AG20443 (cell line): ENCODE results near the gene NUBPL.

Experiments
- DNase-seq: peaks from one replicate; pipeline ENCODE4 v3.0.0; 2012; ENCODE audit warnings: low spot score, mixed read lengths

Gene NUBPL

GRCh38 chr14:31561155-31561846, at the start of gene NUBPL:
NUBPL (plus strand) TSS chr14:31561404; CDS start chr14:31561440, 36 bp downstream.
- peak; percentile 97 for DNase-seq

DNA sequence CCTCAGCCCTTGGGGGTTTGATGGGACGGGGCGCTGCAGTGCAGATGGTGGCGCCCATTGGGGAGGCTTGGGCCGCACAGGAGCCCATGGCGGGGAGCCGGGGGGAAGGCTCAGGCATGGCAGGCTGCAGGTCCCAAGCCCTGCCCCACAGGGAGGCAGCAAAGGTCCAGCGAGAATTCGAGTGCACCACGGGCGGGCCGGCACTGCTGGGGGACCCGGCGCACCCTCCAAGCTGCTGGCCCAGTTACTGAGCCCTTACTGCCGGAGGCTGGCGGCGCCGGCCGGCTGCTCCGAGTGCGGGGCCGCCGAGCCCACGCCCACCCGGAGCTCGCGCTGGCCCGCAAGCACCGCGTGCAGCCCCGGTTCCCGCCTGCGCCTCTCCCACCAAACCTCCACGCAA, 34.1 kb upstream of the NUBPL start:
- no peak for DNase-seq

GRCh38 chr14:31527546-31527945, 33.7 kb upstream of the NUBPL start:
- no peak for DNase-seq

DNA sequence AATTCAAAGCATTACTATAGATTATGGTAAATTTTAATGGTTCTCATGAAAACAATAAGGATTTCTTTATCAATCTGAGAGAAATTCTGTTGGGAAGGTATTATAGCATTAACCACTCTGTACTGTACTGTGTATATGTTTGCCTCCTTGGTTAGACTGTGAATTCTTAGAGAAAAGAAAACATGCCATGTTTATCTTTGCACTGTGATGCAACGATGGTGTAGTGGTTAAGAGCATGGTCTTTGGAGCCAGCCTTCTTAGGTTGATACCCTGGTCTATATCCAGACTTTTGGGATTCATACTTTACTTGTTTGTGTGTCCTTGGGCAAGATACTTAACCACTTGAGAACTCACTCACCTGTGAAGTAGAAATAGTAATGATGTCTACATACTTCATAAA, 32.2 kb upstream of the NUBPL start:
- no peak for DNase-seq

DNA sequence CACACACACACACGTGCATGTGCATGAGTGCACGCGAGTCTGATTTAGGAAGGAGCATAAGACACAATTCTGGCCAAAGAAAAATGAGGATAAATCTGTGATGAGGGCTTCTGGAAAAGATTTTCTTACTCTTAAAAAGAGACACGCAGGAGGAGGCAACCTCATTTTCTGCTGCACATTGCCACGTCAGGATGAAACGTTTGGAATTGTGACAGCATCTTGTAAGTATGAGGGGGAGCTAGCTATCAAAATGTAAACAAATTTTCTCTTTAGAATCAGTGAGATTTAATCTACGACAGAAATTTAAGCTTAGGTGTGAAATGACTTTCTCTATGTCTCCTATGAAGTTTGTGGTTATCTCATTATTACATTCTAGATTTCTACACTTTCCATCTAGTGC, 31.1 kb upstream of the NUBPL start:
- peak; percentile 13 for DNase-seq

DNA sequence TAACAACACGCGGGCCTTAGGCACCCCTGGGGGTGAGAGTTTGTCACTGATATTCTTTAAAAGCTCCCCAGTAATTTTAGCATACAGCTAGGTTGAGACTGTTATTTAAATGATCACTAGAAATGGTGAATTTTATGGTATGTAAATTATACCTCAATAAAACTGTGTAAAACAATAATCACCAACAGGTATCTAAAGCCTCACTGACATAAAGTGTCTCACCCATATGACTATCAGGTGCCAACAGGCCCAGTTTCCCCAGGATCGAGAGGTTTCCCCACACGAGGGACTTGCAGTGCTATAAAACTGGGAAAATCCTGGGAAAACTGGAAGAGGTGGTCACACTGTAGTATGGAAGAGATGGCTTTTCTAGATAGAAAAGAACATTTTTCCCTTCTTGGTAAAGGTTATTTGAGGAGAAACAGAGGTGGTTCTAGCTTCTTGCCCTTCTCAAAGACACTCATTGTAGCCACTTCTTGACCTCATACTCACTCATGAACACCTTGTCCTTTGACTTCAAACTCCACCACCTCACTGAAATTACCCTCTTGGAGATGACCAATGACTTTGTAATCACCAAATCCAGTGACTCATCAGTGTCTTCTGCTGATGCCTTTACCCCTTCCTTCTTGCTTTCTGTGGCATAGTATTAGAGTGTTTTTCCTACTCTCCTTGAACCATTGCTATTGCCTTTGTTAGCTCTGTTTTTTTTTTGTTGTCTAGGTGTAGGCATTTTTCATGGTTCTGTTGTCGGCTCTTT, 24.8 kb upstream of the NUBPL start:
- DNase-seq: no peak

- no peak for DNase-seq
Observed at GRCh38 chr14:31541702-31542101, 19.5 kb upstream of the NUBPL start.

DNA sequence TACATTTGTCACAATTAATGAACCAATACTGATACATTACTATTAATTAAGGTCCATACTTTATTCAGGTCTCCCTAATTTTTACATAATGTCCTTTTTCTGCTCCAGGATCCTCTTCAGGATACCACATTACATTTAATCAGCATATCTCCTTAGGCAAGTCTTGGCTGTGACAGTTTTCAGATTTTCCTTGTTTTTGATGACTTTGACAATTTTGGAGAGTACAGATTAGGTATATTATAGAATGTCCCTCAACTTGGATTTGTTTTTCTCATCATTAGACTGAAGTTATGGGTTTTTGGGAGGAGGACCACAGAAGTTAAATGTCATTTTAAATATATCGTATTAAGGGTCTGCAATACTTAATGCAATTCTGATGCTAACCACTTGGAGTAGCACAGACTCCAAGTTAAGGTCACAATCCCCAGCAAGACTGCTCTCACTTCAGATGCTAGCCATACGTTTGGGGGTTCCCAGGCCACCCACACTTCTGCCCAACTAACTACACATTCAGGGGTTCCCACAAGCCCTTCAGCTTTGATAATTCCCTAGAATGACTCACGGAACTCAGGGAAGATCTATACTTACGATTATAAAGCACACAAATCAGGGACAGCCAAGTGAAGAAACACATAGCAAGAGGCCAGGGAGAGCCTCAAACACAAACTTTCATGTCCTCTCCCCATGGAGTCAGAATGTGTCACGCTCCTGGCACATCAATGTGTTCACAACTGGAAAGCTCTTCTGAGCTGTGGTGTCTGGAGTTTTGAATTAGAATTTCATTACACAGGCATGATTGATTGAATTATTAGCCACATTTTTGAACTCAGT, 17.0 kb upstream of the NUBPL start:
- peak; percentile 11 for DNase-seq

DNA sequence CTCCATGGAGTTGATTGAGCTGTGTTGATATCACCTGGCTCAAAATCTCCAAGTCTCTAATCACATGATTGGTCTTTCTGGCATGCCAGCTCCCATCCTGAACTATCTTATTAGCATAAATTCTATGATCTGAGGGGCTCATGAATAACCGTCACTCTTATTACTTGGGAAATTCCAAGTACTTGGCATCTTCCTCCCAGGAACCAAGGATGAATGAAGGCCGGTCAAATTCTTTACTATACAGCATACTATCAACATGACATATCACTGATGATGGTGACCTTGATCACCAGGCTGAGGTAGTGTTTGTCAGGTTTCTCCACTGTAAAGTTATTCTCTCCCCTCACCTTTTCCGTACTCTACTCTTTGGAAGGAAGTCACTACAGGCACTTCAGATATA, 16.4 kb upstream of the NUBPL start:
- DNase-seq: no peak

DNA sequence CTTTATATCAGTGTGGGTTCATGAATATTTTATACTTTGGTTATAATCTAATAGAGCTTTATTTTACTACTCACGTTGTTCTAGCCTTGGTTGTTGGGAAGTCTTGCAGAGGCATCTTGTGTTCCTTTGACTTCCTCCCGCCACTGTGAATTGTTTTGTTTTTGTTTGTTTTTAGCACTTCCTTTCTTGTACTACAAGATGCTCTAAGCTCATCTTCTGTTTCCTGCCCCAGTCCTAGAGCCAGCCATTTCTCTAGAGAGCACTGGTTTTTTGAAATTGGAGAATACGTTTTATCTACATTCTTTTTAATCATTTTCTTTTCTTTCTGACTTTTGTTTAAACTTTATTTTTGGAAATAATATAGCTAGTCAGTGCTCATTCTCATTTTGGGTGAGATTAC, 15.9 kb upstream of the NUBPL start:
- no peak for DNase-seq

DNA sequence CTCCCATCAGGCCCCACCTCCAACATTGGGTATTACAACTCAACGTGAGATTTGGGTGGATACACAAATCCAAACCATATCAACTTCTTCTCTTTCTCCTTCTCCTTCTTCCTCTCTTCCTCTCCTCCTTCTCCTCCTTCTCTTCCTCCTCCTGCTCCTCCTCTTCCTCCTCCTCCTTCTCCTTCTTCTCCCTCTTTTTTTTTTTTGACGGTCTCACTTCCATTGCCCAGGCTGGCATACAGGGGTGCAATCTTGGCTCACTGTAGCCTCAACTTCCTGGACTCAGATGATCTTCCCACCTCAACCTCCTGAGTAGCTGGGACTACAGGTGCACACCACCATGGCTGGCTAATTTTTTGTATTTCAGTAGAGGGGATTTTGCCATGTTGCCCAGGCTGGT, 11.4 kb upstream of the NUBPL start:
- no peak for DNase-seq

GRCh38 chr14:31550589-31550988, 10.6 kb upstream of the NUBPL start:
- no peak for DNase-seq

DNA sequence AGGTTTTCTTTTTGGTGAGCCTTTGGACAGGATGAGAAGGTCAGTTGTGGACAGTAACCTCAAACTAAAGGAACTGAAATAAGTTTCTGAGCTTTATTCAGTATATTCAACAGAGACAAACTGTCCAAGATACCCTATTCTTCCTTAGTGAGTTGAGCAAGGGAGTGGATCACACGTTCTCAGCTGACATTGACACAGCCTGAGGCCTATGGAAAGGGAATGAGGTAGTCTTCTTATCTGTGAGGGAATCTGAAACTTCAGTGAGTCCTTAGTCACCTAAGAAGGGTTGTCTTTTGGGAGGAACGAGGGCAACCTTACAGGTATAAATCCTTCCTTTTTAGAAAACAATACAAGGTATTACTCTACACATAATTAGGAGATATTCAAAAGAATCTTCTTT, 5.0 kb upstream of the NUBPL start:
- no peak for DNase-seq

- no peak for DNase-seq
Observed at GRCh38 chr14:31559939-31560338, 1.3 kb upstream of the NUBPL start.

DNA sequence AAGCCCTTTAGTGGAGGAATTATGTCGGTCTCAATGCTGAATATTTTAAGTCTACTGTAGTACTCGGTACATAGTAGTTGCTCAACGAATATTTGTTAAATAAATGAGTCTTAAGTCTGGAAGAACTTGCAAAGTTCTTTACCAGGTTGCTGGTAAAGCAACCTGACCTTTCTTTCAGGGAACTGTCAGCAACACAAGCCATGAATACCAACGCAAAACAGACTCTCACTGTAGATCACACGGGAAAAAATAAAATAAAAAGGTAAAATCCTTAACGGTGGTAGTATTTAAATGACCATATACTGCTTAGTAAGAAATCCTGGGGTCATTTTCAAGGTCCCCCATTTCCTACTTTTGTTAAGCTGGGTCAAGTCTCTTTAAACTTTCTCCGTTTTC, 447 bp upstream of the NUBPL start:
- no peak for DNase-seq

DNA sequence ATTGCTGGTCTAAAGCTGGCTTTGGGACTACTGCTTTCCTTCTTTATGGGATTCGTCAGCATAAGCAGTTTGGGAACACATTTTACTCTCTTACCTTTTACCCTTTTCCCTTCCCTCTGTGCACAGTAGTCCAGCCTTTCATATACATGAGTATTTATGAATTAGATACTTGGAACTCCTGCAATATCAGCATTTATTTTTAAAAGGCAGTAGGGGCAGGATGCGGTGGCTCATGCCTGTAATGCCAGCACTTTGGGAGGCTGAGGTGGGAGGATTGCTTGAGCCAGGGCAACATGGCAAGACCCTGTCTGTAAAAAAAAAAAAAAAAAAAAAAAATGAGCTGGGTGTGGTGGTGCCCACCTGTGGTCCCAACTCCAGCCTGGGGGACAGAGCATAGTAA, 3.0 kb downstream of the NUBPL start:
- DNase-seq: no peak

DNA sequence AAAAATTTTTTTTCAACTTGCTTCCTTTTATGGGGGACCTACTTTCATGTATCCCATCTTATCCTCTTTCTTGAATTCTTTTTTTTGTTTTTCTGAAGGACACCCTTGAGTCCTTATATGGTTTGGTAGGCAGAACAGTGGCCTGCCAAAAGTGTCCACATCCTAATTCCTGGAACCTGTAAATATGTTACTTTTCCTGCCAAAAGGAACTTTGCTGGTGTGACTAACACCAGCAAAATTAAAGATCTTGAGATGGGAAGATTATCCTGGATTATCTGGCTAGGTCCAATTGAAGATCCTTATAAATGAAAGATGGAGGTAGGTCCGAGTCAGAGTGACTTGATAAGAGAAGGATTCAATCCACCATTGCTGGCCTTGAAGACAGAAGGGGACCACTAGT, 5.3 kb downstream of the NUBPL start:
- DNase-seq: no peak

DNA sequence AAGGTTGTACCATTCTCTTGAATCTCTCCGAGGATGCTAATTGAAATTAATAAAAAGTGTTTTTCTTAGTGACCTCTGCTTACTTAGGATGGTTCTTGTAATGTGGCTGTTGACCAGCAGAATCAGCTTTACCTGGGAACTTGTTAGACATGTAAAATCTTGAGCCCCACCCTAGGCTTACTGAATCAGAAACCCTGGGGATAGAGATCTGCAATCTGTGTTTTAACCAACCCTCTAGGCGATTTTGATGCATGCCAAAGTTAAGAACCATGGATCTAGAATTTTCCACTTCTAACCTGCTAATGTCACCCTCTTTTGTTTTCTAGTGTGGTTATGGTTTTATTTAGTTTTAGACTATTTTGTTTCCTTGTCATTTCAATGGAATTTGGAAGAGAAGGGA, 6.5 kb downstream of the NUBPL start:
- no peak for DNase-seq

DNA sequence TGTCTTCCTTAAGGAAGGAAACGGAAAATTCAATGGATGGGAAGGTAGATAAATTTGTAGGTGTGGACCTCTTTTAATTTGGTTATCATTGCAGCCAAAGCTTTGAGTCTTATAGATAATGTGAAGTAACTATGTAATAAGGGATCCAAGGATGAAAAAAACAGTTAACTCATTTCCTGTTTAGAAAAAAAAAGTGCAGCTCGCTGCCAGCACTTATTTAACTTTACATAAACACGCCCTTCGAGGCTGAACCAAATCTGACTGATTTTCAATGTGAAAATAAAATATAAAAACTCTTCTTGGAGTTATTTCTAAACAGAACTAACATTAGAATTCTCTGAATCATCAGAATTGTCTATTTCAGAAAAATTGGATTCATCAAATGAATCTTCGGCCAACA, 7.0 kb downstream of the NUBPL start:
- DNase-seq: no peak

- no peak for DNase-seq
Observed at GRCh38 chr14:31568671-31569070, 7.5 kb downstream of the NUBPL start.

- no peak for DNase-seq
Observed at GRCh38 chr14:31572955-31573354, 11.8 kb downstream of the NUBPL start.

GRCh38 chr14:31576949-31577348, 15.7 kb downstream of the NUBPL start:
- DNase-seq: no peak

DNA sequence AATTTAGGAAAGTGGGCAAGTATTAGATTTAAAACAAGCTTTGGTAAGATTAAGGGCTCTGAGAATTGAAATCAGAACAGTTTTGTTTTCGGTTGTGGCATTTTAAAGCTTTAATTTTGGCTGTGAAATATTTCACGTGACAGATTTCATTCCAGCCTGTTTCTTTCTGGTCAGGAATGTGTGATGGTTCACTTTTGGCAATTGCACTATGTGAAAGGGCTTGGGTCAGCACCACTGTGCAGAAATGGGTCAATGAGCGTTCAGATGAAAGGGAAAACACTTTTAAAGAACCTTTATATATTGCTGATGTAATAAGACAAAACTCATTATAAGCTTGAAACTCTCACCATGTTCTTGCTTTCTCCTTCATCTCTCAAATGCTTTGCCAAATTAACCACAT, 17.1 kb downstream of the NUBPL start:
- DNase-seq: peak; percentile 50
